Dermis blood vessel endothelial cell (primary cell): ENCODE measurements around the gene KRTAP22-1. TPM values are rescaled to one million over a fixed set of nuclear protein-coding genes. Genes with fewer than 3 reads are reported as not detected.

Experiments
- DNase-seq: peaks from one replicate; pipeline ENCODE4 v3.0.0; 2010
- total RNA-seq: library from RNA; depleted of rRNA; stranded (reverse); fragments of >200 nt; gene quantifications from 2 replicates; pipeline ENCODE4 v1.2.3, GENCODE V29; 2014

The KRTAP22-1 gene
- total RNA-seq, result not detected in 2 replicates

GRCh38 chr21:30600787-30601186 is at the start of gene KRTAP22-1:
KRTAP22-1 (plus strand) TSS chr21:30601087.
- no peak for DNase-seq

- DNase-seq, result no peak
These were observed 48.1 kb upstream of the KRTAP22-1 start for GRCh38 chr21:30552782-30553181.

GRCh38 chr21:30555095-30555494 is 45.8 kb upstream of the KRTAP22-1 start:
- no peak for DNase-seq

- DNase-seq, result no peak
These were observed 39.5 kb upstream of the KRTAP22-1 start, which contains the start of gene KRTAP19-7 for GRCh38 chr21:30561264-30561895. KRTAP19-7 (minus strand) TSS chr21:30561314; CDS start chr21:30561289, 25 bp downstream.

- DNase-seq, result no peak
These were observed 38.9 kb upstream of the KRTAP22-1 start for GRCh38 chr21:30561957-30562356.

GRCh38 chr21:30563072-30563471 is 37.8 kb upstream of the KRTAP22-1 start:
- no peak for DNase-seq

- DNase-seq, result no peak
These were observed 37.3 kb upstream of the KRTAP22-1 start for GRCh38 chr21:30563630-30564029.

- no peak for DNase-seq
These were observed 33.3 kb upstream of the KRTAP22-1 start for GRCh38 chr21:30567617-30568016.

- DNase-seq, result no peak
These were observed 23.1 kb upstream of the KRTAP22-1 start for GRCh38 chr21:30577766-30578165.

- DNase-seq, result no peak
These were observed 21.5 kb upstream of the KRTAP22-1 start for GRCh38 chr21:30579346-30579745.

- no peak for DNase-seq
These were observed 20.8 kb upstream of the KRTAP22-1 start for GRCh38 chr21:30580132-30580531.

GRCh38 chr21:30582870-30583269 is 18.0 kb upstream of the KRTAP22-1 start:
- DNase-seq, result no peak

GRCh38 chr21:30590297-30590696 is 10.6 kb upstream of the KRTAP22-1 start, which contains the start of gene KRTAP22-2:
KRTAP22-2 (minus strand) TSS chr21:30590397.
- DNase-seq, result no peak

GRCh38 chr21:30592140-30592539 is 8.7 kb upstream of the KRTAP22-1 start, which contains the start of gene KRTAP6-3:
KRTAP6-3 (plus strand) TSS chr21:30592440; CDS start chr21:30592446, 6 bp downstream.
- DNase-seq, result no peak

- no peak for DNase-seq
These were observed 2.1 kb upstream of the KRTAP22-1 start, which contains the start of gene KRTAP6-2 for GRCh38 chr21:30598802-30599201. KRTAP6-2 (minus strand) TSS chr21:30598902; CDS start chr21:30598874, 28 bp downstream.

GRCh38 chr21:30605968-30606367 is 5.1 kb downstream of the KRTAP22-1 start:
- DNase-seq, result no peak

- DNase-seq, result no peak
These were observed 11.2 kb downstream of the KRTAP22-1 start for GRCh38 chr21:30612132-30612531.

GRCh38 chr21:30613836-30614235 is 12.9 kb downstream of the KRTAP22-1 start, which contains the start of gene KRTAP6-1:
KRTAP6-1 (minus strand) TSS chr21:30613930; CDS start chr21:30613904, 26 bp downstream.
- DNase-seq, result no peak

- no peak for DNase-seq
These were observed 14.3 kb downstream of the KRTAP22-1 start for GRCh38 chr21:30615199-30615598.

- no peak for DNase-seq
These were observed 15.2 kb downstream of the KRTAP22-1 start, which contains the start of gene KRTAP20-1 for GRCh38 chr21:30616125-30616524. KRTAP20-1 (plus strand) TSS chr21:30616425; CDS start chr21:30616455, 30 bp downstream.

GRCh38 chr21:30620080-30620479 is 19.2 kb downstream of the KRTAP22-1 start:
- no peak for DNase-seq

GRCh38 chr21:30620522-30620921 is 19.6 kb downstream of the KRTAP22-1 start, which contains the start of gene KRTAP20-4:
KRTAP20-4 (plus strand) TSS chr21:30620627.
- no peak for DNase-seq

GRCh38 chr21:30623362-30623761 is 22.5 kb downstream of the KRTAP22-1 start:
- DNase-seq, result no peak
